ENCODE results near the gene CAPN8. TPM values are rescaled to one million over a fixed set of nuclear protein-coding genes. Genes with fewer than 3 reads are reported as not detected.

CAPN8 gene
- total and polyA plus RNA-seq, 10 donors: 0.08 to 0.73 TPM; not detected in 8

GRCh38 chr1:223639331-223639749 lies 26.2 kb downstream of the CAPN8 start:
- no peak for TF ChIP-seq POLR2A (IDR thresholded peaks at IDR 0.05)
- no peak for TF ChIP-seq CTCF (IDR thresholded peaks at IDR 0.05 in 8 of 11, conservative IDR thresholded peaks at IDR 0.05 in 3 of 11)
- no peak for TF ChIP-seq POLR2AphosphoS5 (IDR thresholded peaks at IDR 0.05)
- Histone ChIP-seq H3K27ac (no peak overlapping the region), H3K4me3 (no peak overlapping the region), H3K27me3 (replicated peaks in 1 of 7) (peaks cover 0 to 11% (median 0%) of the 10 kb centered on the region in 7 donors), H3K9me3 (peaks cover 0 to 18% (median 8%) of the 10 kb centered on the region in 8 donors), H3K4me1 (no peaks in the 10 kb centered on the region), H3K36me3 (no peaks in the 10 kb centered on the region)
- WGBS, 5 donors: 26 to 48% (median 32%) methylated on average over 2 of the region's 2 CpGs
- intact Hi-C loops (cut with DNase I; ENCODE audit: low total_unique reads): no loop called here
- no peak for DNase-seq

- 77 to 84% (median 82%) methylated on average over 4 of the region's 4 CpGs for WGBS, 5 donors
- H3K27ac ChIP-seq: no peak overlapping the region
- TF ChIP-seq POLR2A (IDR thresholded peaks at IDR 0.05) (no peak), POLR2AphosphoS5 (IDR thresholded peaks at IDR 0.05) (no peak), CTCF (IDR thresholded peaks at IDR 0.05 in 8 of 11, conservative IDR thresholded peaks at IDR 0.05 in 3 of 11) (no peak)
- no peak for DNase-seq
- H3K4me1 ChIP-seq: no peaks in the 10 kb centered on the region
- H3K9me3 ChIP-seq: peaks cover 0 to 21% (median 10%) of the 10 kb centered on the region in 8 donors
- H3K36me3 ChIP-seq: no peaks in the 10 kb centered on the region
- intact Hi-C loops (cut with DNase I; ENCODE audit: low total_unique reads): no loop called here
- peaks cover 0 to 43% (median 0%) of the 10 kb centered on the region in 7 donors for H3K27me3 ChIP-seq (replicated peaks in 1 of 7)
- H3K4me3 ChIP-seq: no peak overlapping the region
These were observed 30.3 kb downstream of the CAPN8 start for GRCh38 chr1:223635236-223635635.

- WGBS, 5 donors: 70 to 83% (median 75%) methylated on average over 4 of the region's 4 CpGs
- Histone ChIP-seq H3K4me1 (no peaks in the 10 kb centered on the region), H3K4me3 (no peak overlapping the region), H3K27me3 (replicated peaks in 1 of 7) (peaks cover 0 to 48% (median 0%) of the 10 kb centered on the region in 7 donors), H3K9me3 (peaks cover 0 to 16% (median 10%) of the 10 kb centered on the region in 8 donors), H3K27ac (no peak overlapping the region), H3K36me3 (no peaks in the 10 kb centered on the region)
- TF ChIP-seq POLR2A (IDR thresholded peaks at IDR 0.05) (no peak), POLR2AphosphoS5 (IDR thresholded peaks at IDR 0.05) (no peak), CTCF (IDR thresholded peaks at IDR 0.05 in 8 of 11, conservative IDR thresholded peaks at IDR 0.05 in 3 of 11) (no peak)
- intact Hi-C loops (cut with DNase I; ENCODE audit: low total_unique reads): no loop called here
- DNase-seq: no peak
These were observed 31.1 kb downstream of the CAPN8 start for GRCh38 chr1:223634423-223634822.

DNA sequence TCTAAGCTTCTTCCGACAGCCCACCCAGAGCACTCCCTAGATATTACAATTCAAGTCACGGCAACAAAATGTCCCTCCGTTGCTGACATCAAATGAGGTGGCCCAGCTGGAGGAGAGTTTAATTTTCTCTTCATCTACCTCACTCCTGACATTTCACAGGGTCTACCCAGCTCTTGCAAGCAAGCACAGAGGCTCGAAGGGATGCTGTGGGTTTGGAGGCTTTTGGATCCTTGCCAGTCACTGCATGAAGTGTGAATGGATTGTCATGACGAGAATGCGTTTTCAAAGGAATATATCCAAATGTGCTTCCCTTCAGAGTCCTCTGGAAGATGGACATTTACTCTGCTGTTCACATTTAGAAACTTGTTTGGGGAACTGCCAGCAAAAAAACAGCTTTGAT lies 33.5 kb downstream of the CAPN8 start:
- peaks cover 0 to 48% (median 0%) of the 10 kb centered on the region in 7 donors for H3K27me3 ChIP-seq (replicated peaks in 1 of 7)
- 56 to 64% (median 59%) methylated on average over 6 of the region's 6 CpGs for WGBS, 5 donors
- intact Hi-C loops (cut with DNase I; ENCODE audit: low total_unique reads): no loop called here
- no peak for TF ChIP-seq POLR2A (IDR thresholded peaks at IDR 0.05)
- peaks cover 0 to 13% (median 10%) of the 10 kb centered on the region in 8 donors for H3K9me3 ChIP-seq
- H3K4me1 ChIP-seq: no peaks in the 10 kb centered on the region
- no peak overlapping the region for H3K4me3 ChIP-seq
- no peak overlapping the region for H3K27ac ChIP-seq
- no peaks in the 10 kb centered on the region for H3K36me3 ChIP-seq
- no peak for DNase-seq

- no peak overlapping the region for H3K27ac ChIP-seq
- WGBS, 5 donors: 34 to 52% (median 45%) methylated on average over 2 of the region's 2 CpGs
- H3K4me3 ChIP-seq: no peak overlapping the region
- H3K9me3 ChIP-seq: peaks cover 0 to 13% (median 10%) of the 10 kb centered on the region in 8 donors
- no peak for DNase-seq
- no peaks in the 10 kb centered on the region for H3K36me3 ChIP-seq
- intact Hi-C loops (cut with DNase I; ENCODE audit: low total_unique reads): no loop called here
- TF ChIP-seq POLR2A (IDR thresholded peaks at IDR 0.05) (no peak), POLR2AphosphoS5 (IDR thresholded peaks at IDR 0.05) (no peak), CTCF (IDR thresholded peaks at IDR 0.05 in 8 of 11, conservative IDR thresholded peaks at IDR 0.05 in 3 of 11) (no peak)
- H3K4me1 ChIP-seq: no peaks in the 10 kb centered on the region
- H3K27me3 ChIP-seq (replicated peaks in 1 of 7): peaks cover 0 to 47% (median 0%) of the 10 kb centered on the region in 7 donors
These were observed 34.0 kb downstream of the CAPN8 start for GRCh38 chr1:223631473-223631872.

Measured in spleen (tissue), 11 donors.